ENCODE measurements around the gene EVL. TPM values are rescaled to one million over a fixed set of nuclear protein-coding genes. Genes with fewer than 3 reads are reported as not detected.

Gene EVL
- total RNA-seq, 2 experiments from 2014 or later = 660 to 678 TPM

- intact Hi-C loops (cut with DNase I, micrococcal nuclease) = loop anchor here (1.0 to 5.0 kb wide), 4 partner anchors 11 to 806 kb away; partner anchors contain the start of gene YY1 (in 1 of the 2)
Observed at GRCh38 chr14:100067971-100068959, 3.0 kb downstream of the EVL start.

GRCh38 chr14:100069161-100069800 lies 4.1 kb downstream of the EVL start:
- Histone ChIP-seq H3K27me3 (ENCODE audit: control insufficient read depth in 1 of 2, insufficient read depth in 2 of 2, low read length in 2 of 2) (no peaks in the 10 kb centered on the region), H3K4me3 (ENCODE audit: low read length) (peak overlapping the region; percentile 77), H3K27ac (ENCODE audit: low read depth in 1 of 2, low read length in 2 of 2) (peak overlapping the region; percentile 62 to 96), H3K9me3 (ENCODE audit: control insufficient read depth in 1 of 2, insufficient read depth in 1 of 2, low read length in 2 of 2) (no peaks in the 10 kb centered on the region), H3K4me1 (ENCODE audit: insufficient read depth, low read length) (peaks cover 72% of the 10 kb centered on the region), H3K36me3 (ENCODE audit: insufficient read depth, low read length) (peaks cover 55% of the 10 kb centered on the region)
- Mint-ChIP-seq H3K4me1 (ENCODE audit: low read depth) (peaks cover 85% of the 10 kb centered on the region), H3K27ac (peak overlapping the region; percentile 98), H3K36me3 (ENCODE audit: low read depth) (peaks cover 88% of the 10 kb centered on the region), H3K27me3 (no peaks in the 10 kb centered on the region), H3K9me3 (no peaks in the 10 kb centered on the region), H3K4me3 (peak overlapping the region; percentile 95)
- TF ChIP-seq CTCF (IDR thresholded peaks at IDR 0.05) = no peak
- ChIA-PET POLR2A (interaction anchor here (1.0 to 49.3 kb wide), 10 partner anchors 7 to 588 kb away, joined by 3 to 1638 read pairs (median 4); partner anchors contain the start of genes CCNK, EVL and SETD3), CTCF (interaction anchor here (0.8 to 31.7 kb wide), 5 partner anchors 13 to 124 kb away, joined by 3 to 1090 read pairs (median 10); no protein-coding TSS in a partner anchor)
- ATAC-seq (ENCODE audit: poor library complexity) (no peak), DNase-seq (peak in 1 of 14 experiments; percentile 32)
- intact Hi-C loops (cut with DNase I, micrococcal nuclease) = loop anchor here (5.0 kb wide), 3 partner anchors 168 to 807 kb away; partner anchors contain the start of gene YY1 (in 1 of the 2)

More at GRCh38 chr14:100067971-100068959, 3.0 kb downstream of the EVL start:
- ChIA-PET POLR2A (interaction anchor here (0.8 to 49.3 kb wide), 10 partner anchors 6 to 587 kb away, joined by 3 to 1638 read pairs (median 4); partner anchors contain the start of genes CCNK, EVL and SETD3), CTCF (interaction anchor here (0.8 to 31.7 kb wide), 5 partner anchors 12 to 172 kb away, joined by 5 to 1090 read pairs (median 18); no protein-coding TSS in a partner anchor)
- no peak for TF ChIP-seq CTCF (IDR thresholded peaks at IDR 0.05)
- Mint-ChIP-seq H3K4me1 (ENCODE audit: low read depth) (peaks cover 85% of the 10 kb centered on the region), H3K9me3 (no peaks in the 10 kb centered on the region), H3K27ac (peak overlapping the region; percentile 98), H3K4me3 (peak overlapping the region; percentile 95), H3K27me3 (no peaks in the 10 kb centered on the region), H3K36me3 (ENCODE audit: low read depth) (peaks cover 78% of the 10 kb centered on the region)
- Histone ChIP-seq H3K4me3 (ENCODE audit: low read length) (peak overlapping the region; percentile 77), H3K27ac (ENCODE audit: low read depth in 1 of 2, low read length in 2 of 2) (peak overlapping the region; percentile 82 to 96), H3K36me3 (ENCODE audit: insufficient read depth, low read length) (peaks cover 45% of the 10 kb centered on the region), H3K9me3 (ENCODE audit: control insufficient read depth in 1 of 2, insufficient read depth in 1 of 2, low read length in 2 of 2) (no peaks in the 10 kb centered on the region), H3K27me3 (ENCODE audit: control insufficient read depth in 1 of 2, insufficient read depth in 2 of 2, low read length in 2 of 2) (no peaks in the 10 kb centered on the region), H3K4me1 (ENCODE audit: insufficient read depth, low read length) (peaks cover 67% of the 10 kb centered on the region)
- peak; percentile 68 to 97 (median 82) for DNase-seq
- peak; percentile 49 for ATAC-seq (ENCODE audit: poor library complexity)

DNA sequence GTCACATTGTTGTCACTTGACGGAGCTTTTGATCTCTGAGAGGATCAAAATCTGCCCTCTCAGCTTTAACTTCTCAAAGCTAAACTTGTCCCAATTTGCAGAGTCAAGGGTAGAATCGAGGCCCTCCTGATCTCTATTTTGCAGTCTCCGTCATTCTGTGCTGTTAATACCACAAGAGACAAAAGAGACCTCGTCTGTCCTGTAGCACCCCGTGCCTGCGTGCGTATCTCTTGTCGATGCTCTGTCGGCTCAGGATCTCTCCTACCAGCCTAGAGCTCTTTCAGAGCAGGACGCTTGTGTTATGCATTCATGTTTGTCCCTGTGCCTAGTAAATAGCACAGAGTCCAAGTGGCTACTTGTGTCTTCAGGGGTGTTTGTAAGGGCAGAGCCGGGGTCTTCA lies 5.1 kb downstream of the EVL start:
- intact Hi-C loops (cut with DNase I, micrococcal nuclease) = loop anchor here in 1 of 2 experiments (1.0 to 5.0 kb wide), 2 partner anchors 9 to 122 kb away; no protein-coding TSS in a partner anchor
- H3K4me1 ChIP-seq (ENCODE audit: insufficient read depth, low read length) = peaks cover 74% of the 10 kb centered on the region
- Mint-ChIP-seq H3K4me3 (peak overlapping the region; percentile 95), H3K27me3 (no peaks in the 10 kb centered on the region), H3K9me3 (no peaks in the 10 kb centered on the region), H3K36me3 (ENCODE audit: low read depth) (peaks cover 96% of the 10 kb centered on the region), H3K4me1 (ENCODE audit: low read depth) (peaks cover 85% of the 10 kb centered on the region), H3K27ac (peak overlapping the region; percentile 98)
- peak overlapping the region; percentile 77 for H3K4me3 ChIP-seq (ENCODE audit: low read length)
- peak overlapping the region; percentile 62 to 96 for H3K27ac ChIP-seq (ENCODE audit: low read depth in 1 of 2, low read length in 2 of 2)
- ATAC-seq (ENCODE audit: poor library complexity) (peak; percentile 44), DNase-seq (peak in 7 of 14 experiments; percentile 48 to 83 (median 58))
- ChIA-PET POLR2A (interaction anchor here (0.7 to 49.3 kb wide), 7 partner anchors 8 to 153 kb away, joined by 3 to 1638 read pairs (median 9); partner anchors contain the start of gene EVL), CTCF (interaction anchor here (0.8 to 31.7 kb wide), 5 partner anchors 14 to 123 kb away, joined by 3 to 1090 read pairs (median 10); no protein-coding TSS in a partner anchor)
- H3K36me3 ChIP-seq (ENCODE audit: insufficient read depth, low read length) = peaks cover 65% of the 10 kb centered on the region
- H3K9me3 ChIP-seq (ENCODE audit: control insufficient read depth in 1 of 2, insufficient read depth in 1 of 2, low read length in 2 of 2) = no peaks in the 10 kb centered on the region
- no peaks in the 10 kb centered on the region for H3K27me3 ChIP-seq (ENCODE audit: control insufficient read depth in 1 of 2, insufficient read depth in 2 of 2, low read length in 2 of 2)
- TF ChIP-seq CTCF (IDR thresholded peaks at IDR 0.05) = no peak
